GM12875 (cell line): ENCODE data around the gene KLHL30.

Experiments used
- H3K4me3 ChIP-seq: one replicate; pipeline ENCODE4 v1.5.1; 2011; ENCODE audit warnings: low read depth, low read length, control low read depth
- TF ChIP-seq, protein P1 (sequence below): IDR thresholded peaks from 2 replicates; pipeline ENCODE4 v1.5.1; 2011; ENCODE audit warnings: low read depth, mild to moderate bottlenecking, control low read depth, inconsistent platforms, low read length, moderate library complexity, borderline replicate concordance; ENCODE audit not compliant: insufficient read depth

KLHL30 gene

DNA sequence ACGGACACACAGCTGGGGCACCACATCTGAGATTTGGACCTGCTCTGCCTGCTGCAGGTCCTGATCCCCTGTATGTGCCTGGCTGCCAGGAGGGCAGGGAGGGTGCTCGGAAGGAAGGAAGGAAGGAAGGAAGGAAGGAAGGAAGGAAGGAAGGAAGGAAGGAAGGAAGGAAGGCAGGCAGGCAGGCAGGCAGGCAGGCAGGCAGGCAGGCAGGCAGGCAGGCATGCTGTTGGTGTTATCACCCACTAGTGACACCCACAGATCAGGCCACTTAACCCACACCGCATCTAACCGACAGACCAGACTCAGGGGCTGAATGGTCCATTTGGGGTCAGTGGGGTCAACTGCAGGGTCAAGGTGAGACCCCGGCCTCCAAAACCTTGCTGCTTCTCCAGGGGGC lies 5.8 kb downstream of the KLHL30 start:
- H3K4me3 ChIP-seq, result no peak overlapping the region
- TF ChIP-seq, protein P1, sequence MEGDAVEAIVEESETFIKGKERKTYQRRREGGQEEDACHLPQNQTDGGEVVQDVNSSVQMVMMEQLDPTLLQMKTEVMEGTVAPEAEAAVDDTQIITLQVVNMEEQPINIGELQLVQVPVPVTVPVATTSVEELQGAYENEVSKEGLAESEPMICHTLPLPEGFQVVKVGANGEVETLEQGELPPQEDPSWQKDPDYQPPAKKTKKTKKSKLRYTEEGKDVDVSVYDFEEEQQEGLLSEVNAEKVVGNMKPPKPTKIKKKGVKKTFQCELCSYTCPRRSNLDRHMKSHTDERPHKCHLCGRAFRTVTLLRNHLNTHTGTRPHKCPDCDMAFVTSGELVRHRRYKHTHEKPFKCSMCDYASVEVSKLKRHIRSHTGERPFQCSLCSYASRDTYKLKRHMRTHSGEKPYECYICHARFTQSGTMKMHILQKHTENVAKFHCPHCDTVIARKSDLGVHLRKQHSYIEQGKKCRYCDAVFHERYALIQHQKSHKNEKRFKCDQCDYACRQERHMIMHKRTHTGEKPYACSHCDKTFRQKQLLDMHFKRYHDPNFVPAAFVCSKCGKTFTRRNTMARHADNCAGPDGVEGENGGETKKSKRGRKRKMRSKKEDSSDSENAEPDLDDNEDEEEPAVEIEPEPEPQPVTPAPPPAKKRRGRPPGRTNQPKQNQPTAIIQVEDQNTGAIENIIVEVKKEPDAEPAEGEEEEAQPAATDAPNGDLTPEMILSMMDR, result no peak

DNA sequence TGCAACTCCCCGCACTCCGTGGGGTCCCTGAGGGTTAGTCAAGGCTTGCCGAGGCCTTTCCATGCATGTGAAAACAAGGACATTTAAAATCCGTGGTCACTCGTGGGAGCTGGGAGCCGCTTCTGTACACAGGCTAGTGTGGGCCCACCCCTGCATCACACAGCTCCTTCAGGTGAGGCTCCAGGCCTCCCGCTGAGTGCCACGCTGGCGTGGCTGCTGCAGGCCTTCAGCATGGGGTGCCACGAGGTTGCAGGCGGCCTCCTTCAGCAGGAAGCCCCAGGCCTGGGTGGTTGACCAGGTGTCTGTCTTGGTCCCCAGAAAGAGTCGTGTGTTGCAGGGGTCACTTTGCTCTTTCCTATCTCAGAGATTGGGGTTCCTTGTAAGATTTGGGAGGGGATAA lies 6.6 kb downstream of the KLHL30 start:
- TF ChIP-seq, protein P1, result no peak
- H3K4me3 ChIP-seq, result no peak overlapping the region

DNA sequence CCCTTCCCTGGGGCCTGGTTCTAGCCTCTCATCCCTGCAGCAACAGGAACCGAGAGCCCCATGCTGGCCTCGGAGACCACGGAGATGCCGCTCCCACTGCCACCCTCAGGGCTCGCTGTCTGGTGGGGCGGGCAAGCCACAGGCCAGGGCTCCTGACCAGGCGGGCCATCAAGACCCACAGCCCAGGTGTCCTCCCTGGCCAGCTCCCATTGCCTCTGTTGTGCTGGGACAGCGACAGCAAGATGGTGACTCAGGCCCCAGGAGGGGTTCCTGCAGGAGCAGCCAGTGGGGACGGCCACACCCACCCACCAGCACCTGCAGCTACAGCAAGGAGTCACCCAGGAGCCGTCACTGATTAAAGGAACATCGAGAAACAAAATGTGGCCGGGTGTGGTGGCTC lies 7.4 kb downstream of the KLHL30 start:
- TF ChIP-seq, protein P1, result no peak
- no peak overlapping the region for H3K4me3 ChIP-seq

DNA sequence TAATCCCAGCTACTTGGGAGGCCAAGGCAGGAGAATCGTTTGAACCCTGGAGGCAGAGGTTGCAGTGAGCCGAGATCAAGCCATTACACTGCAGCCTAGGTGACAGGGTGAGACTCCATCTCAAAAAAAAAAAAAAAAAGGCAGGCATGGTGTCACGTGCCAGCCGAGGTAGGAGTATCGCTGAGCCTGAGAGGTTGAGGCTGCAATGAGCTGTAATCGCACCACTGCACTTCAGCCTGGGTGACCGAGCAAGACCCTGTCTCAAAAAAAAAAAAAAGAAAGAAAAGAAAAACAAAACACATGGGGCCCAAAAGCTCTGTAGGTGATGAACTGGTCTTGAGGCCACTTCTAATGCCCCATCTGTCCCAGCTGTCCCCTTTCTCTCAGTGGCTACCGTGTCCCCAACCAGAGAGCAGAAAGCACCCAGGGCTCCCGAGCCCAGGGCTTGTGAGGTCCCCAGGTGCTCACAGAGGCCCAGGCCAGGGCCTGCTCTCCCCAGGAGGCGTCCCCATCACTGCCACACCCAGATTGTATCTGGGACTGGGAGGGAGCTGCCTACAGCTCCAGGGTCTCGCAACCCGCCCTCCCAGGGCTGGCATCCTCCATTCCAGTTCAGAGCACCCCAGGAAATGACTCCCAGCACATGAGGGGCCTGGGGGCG lies 8.5 kb downstream of the KLHL30 start:
- no peak overlapping the region for H3K4me3 ChIP-seq
- TF ChIP-seq, protein P1, result no peak

DNA sequence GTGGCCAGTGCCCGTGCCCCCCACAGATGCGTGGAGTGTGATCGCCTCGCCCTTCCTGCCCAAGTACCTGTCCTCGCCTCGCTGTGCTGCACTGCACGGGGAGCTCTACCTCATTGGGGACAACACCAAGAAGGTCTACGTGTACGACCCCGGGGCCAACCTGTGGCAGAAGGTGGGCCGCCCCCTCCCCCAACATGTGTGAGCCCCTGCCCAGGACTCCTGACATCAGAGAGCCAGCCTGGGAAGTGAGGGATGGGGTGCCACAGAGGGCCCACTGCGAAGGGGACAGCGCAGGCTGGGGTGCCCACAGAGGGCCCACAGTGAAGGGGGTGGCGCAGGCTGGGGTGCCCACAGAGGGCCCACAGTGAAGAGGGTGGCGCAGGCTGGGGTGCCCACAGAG lies 10.5 kb downstream of the KLHL30 start:
- H3K4me3 ChIP-seq, result no peak overlapping the region
- TF ChIP-seq, protein P1, result no peak

DNA sequence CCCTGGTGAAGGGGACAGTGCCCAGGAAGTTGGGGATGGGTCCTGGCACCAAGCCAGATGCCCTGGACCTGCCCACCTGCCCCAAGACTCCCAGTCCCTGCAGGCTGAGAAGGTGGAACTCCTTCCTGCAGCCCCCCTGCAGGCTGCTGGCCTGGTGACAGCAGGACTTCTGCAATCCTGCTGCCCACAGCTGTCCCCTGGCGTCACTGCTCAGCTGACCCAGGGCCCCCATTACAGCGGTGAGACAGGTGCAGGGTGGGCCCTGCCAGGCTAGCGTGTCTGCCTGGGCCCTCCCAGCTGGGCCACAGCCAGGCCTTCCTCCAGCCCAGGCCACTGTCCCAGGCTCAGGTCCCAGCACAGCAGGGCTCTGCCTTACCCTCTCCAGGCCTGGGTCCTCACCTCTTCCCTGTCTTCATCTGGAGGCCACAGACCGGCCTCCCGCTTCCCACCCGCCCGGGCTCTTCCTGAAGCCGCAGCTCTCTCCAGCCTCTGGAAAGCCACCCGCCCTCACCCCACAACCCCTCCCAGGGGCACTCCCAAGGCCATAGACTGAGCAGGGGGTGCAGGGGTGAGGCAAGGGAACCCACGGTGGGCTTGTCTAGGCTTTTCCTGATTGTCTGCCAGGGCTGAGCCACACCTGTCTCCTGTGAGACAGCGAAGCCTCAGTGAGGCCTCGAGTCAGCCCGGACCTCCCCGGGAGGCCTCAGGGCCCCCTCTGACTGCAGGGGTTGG lies 11.5 kb downstream of the KLHL30 start:
- no peak overlapping the region for H3K4me3 ChIP-seq
- TF ChIP-seq, protein P1, result no peak

DNA sequence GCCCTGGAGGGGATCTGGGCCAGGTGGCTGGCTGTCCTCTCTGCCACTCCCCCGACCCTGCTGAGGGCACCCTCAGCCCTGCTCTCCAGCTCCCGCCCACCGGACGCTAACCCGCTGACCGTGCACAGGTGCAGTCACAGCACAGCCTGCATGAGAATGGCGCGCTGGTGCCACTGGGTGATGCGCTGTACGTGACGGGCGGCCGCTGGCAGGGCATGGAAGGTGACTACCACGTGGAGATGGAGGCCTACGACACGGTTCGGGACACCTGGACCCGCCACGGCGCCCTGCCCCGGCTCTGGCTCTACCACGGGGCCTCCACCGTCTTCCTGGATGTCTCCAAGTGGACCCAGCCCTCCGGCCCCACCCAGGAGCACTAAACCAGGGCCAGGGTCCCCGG lies 12.2 kb downstream of the KLHL30 start:
- H3K4me3 ChIP-seq, result no peak overlapping the region
- TF ChIP-seq, protein P1, result no peak
